Natural killer cell (primary cell): ENCODE results near the gene PPP6R1. TPM values are rescaled to one million over a fixed set of nuclear protein-coding genes. Genes with fewer than 3 reads are reported as not detected.

Source experiments
- ATAC-seq, 3 donors: fragments of 150-1000 bp in 2 of 3; fragments of 200-7000 bp in 1 of 3; cut with Tn5 transposase; 1 replicate in 1 of 3; 2 replicates in 2 of 3; pipeline ENCODE4 v1.10.0; 2021; ENCODE audit warnings: mild to moderate bottlenecking in 2 of 3, moderate library complexity in 2 of 3
- DNase-seq, 2 donors: peaks; one replicate each; pipeline versions ENCODE4 v3.0.0 to v3.0.0-alpha.2; 2013 to 2021; ENCODE audit warnings: mixed read lengths in 1 of 2
- H3K27ac ChIP-seq: one replicate; pipeline ENCODE4 v1.5.1; 2013; ENCODE audit warnings: mild to moderate bottlenecking, low read length
- H3K27me3 ChIP-seq: one replicate; pipeline ENCODE4 v1.6.1; 2013; ENCODE audit warnings: low read length; ENCODE audit not compliant: control insufficient read depth, insufficient read depth
- H3K36me3 ChIP-seq: one replicate; pipeline ENCODE4 v1.6.1; 2013; ENCODE audit warnings: low read length; ENCODE audit not compliant: control insufficient read depth, insufficient read depth
- H3K4me1 ChIP-seq: one replicate; pipeline ENCODE4 v1.6.1; 2013; ENCODE audit warnings: low read length; ENCODE audit not compliant: control insufficient read depth, insufficient read depth
- H3K4me3 ChIP-seq: one replicate; pipeline ENCODE4 v1.5.1; 2013; ENCODE audit warnings: low read length
- H3K9me3 ChIP-seq: one replicate; pipeline ENCODE4 v1.6.1; 2013; ENCODE audit warnings: low read length; ENCODE audit not compliant: control insufficient read depth, insufficient read depth
- H3K27ac Mint-ChIP-seq, 2 donors: one replicate each; pipeline ENCODE4 v1.8.0; 2022; ENCODE audit warnings: mild to moderate bottlenecking in 2 of 2, mixed read lengths in 2 of 2, moderate library complexity in 1 of 2
- H3K27me3 Mint-ChIP-seq, 2 donors: one replicate each; pipeline ENCODE4 v1.8.0; 2022; ENCODE audit warnings: low read depth in 2 of 2, mixed read lengths in 2 of 2
- H3K36me3 Mint-ChIP-seq: one replicate; pipeline ENCODE4 v1.8.0; 2022; ENCODE audit warnings: mixed read lengths
- H3K4me1 Mint-ChIP-seq, 2 donors: one replicate each; pipeline ENCODE4 v1.8.0; 2022; ENCODE audit warnings: mixed read lengths in 2 of 2
- H3K4me3 Mint-ChIP-seq: one replicate; pipeline ENCODE4 v1.8.0; 2022; ENCODE audit warnings: mild to moderate bottlenecking, moderate library complexity, mixed read lengths
- H3K9me3 Mint-ChIP-seq, 2 donors: one replicate each; pipeline ENCODE4 v1.8.0; 2022; ENCODE audit warnings: mixed read lengths in 2 of 2
- WGBS: methylation state at CpG from one replicate; pipeline ENCODE4 v1.1.7; 2013; ENCODE audit warnings: missing lambda C conversion rate; ENCODE audit not compliant: insufficient coverage; 5-methylcytosine and 5-hydroxymethylcytosine counted together
- intact Hi-C: fragments of 100-400 bp; cut with micrococcal nuclease; formaldehyde crosslinking; loops from one replicate; pipeline ENCODE4 v1.14.2; 2022
- total RNA-seq, 4 donors: library from RNA; stranded (reverse); fragments of 120-200 nt in 1 of 4; gene quantifications; one replicate each; pipeline versions ENCODE4 v1.2.3 to v1.2.4, GENCODE V29; 2013 to 2022
- TF ChIP-seq, protein P1 (sequence below): fragments of 200-600 bp; IDR thresholded peaks from one replicate; pipeline ENCODE4 v1.8.0; 2022; ENCODE audit warnings: antibody characterized with exemption

Gene PPP6R1
- total RNA-seq, 3 donors from 2014 or later (not counting 1 experiment from before 2014, with no cell fraction given) = 252 to 275 (median 260) TPM

DNA sequence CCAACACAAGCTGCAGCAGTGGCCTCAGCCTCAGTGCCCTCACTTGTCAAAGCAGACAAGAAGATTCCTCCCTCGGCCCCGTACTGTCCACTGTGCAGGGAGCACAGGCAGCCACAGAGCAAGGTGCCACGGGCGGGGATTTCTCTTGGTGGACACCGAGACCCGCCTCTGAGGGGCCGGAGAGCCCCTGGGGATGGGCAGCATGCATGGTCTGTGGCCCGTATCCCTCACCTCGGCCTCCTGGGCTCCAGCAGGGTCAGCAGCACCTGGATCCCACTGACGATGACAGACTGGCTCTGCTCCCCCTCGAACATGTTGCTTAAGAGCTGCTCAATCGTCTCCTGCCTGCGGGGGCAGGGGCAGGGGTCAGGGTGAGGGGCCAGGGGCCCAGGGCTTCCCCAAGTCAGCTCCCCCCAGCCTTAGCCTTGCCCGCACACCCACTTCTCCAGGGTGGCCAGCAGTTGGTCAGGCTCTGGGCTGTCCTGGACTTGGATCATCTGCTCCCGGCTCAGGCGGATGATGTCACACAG is 16.8 kb downstream of the PPP6R1 start:
- Histone ChIP-seq H3K4me3 (no peak overlapping the region), H3K27me3 (no peaks in the 10 kb centered on the region), H3K4me1 (peaks cover 5% of the 10 kb centered on the region), H3K27ac (no peak overlapping the region), H3K9me3 (no peaks in the 10 kb centered on the region), H3K36me3 (peaks cover 93% of the 10 kb centered on the region)
- no peaks in the 10 kb centered on the region for H3K9me3 Mint-ChIP-seq
- H3K27me3 Mint-ChIP-seq = no peaks in the 10 kb centered on the region
- DNase-seq = no peak
- H3K27ac Mint-ChIP-seq = no peak overlapping the region
- TF ChIP-seq, protein P1, sequence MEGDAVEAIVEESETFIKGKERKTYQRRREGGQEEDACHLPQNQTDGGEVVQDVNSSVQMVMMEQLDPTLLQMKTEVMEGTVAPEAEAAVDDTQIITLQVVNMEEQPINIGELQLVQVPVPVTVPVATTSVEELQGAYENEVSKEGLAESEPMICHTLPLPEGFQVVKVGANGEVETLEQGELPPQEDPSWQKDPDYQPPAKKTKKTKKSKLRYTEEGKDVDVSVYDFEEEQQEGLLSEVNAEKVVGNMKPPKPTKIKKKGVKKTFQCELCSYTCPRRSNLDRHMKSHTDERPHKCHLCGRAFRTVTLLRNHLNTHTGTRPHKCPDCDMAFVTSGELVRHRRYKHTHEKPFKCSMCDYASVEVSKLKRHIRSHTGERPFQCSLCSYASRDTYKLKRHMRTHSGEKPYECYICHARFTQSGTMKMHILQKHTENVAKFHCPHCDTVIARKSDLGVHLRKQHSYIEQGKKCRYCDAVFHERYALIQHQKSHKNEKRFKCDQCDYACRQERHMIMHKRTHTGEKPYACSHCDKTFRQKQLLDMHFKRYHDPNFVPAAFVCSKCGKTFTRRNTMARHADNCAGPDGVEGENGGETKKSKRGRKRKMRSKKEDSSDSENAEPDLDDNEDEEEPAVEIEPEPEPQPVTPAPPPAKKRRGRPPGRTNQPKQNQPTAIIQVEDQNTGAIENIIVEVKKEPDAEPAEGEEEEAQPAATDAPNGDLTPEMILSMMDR = no peak
- 93% methylated on average over 16 of the region's 16 CpGs for WGBS
- peaks cover 5 to 10% of the 10 kb centered on the region in 2 donors for H3K4me1 Mint-ChIP-seq
- no peak for ATAC-seq
- H3K36me3 Mint-ChIP-seq = peaks cover 7% of the 10 kb centered on the region
- H3K4me3 Mint-ChIP-seq = no peak overlapping the region
- intact Hi-C loops = no loop called here

DNA sequence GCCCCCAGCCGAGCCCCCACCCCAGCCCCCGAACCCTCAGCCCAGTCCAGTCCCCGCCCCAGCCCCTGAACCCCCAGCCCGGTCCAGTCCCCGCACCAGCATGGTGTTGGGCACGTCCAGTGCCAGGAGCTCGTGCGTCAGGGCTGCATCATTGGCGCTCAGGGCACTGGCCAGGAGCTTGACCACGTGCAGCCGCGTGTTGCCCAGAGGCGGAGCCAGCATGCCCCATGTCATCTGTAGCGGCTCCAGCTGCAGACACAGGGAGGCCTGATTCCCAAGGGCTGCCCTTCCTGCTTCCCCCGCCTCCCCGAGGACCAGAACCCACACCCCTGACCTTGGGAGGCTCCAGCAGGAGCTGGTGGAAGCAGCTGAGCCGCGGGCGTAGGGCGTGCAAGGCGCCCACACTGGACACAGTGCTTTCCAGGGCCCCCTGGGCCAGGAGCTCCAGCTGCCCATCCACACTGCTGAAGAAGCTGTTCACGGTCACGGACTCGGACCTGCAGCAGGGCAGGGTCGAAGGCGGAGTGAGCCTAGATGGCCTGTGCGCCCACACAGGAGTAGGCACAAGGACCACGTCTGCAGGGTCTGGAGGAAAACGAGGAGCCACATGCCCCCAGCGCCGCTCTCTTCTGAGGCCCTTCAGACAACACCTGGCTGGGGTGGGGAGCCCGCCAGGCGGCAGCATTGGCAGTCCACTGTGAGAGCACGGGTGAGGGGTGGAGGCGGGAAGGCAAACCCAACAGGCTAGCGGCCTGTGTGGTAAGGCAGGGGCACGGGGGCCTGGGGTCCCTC is 17.5 kb downstream of the PPP6R1 start:
- H3K9me3 ChIP-seq = no peaks in the 10 kb centered on the region

DNA sequence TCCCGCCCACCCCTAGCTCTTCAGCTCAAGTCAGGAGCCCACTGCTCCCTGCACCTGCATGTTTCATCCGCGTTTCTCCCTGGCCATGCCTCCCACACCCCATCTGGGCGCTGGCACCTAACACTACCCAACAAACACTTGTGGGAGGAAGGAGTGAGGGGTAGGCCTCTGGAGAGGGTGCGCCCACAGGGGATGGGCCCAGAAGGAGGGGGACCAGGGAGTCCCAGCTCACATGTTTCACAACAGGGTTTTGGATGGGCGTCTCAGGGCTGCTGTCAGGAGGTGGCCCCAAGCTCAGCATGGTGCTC is 18.1 kb downstream of the PPP6R1 start:
- intact Hi-C loops = no loop called here
- 94% methylated on average over 3 of the region's 6 CpGs for WGBS
- TF ChIP-seq, protein P1 = no peak

More for the DNA sequence above, 17.5 kb downstream of the PPP6R1 start:
- Mint-ChIP-seq H3K4me1 (peaks cover 5 to 15% of the 10 kb centered on the region in 2 donors), H3K27me3 (no peaks in the 10 kb centered on the region), H3K27ac (no peak overlapping the region), H3K9me3 (no peaks in the 10 kb centered on the region), H3K4me3 (no peak overlapping the region), H3K36me3 (peaks cover 7% of the 10 kb centered on the region)
- peaks cover 92% of the 10 kb centered on the region for H3K36me3 ChIP-seq
- H3K27me3 ChIP-seq = no peaks in the 10 kb centered on the region
- no peak overlapping the region for H3K4me3 ChIP-seq
- intact Hi-C loops = no loop called here
- H3K27ac ChIP-seq = no peak overlapping the region
- ATAC-seq (no peak), DNase-seq (no peak)
- 95% methylated on average over 37 of the region's 37 CpGs for WGBS
- TF ChIP-seq, protein P1 = no peak
- H3K4me1 ChIP-seq = no peaks in the 10 kb centered on the region

More for the DNA sequence above, 18.1 kb downstream of the PPP6R1 start:
- no peak overlapping the region for H3K27ac Mint-ChIP-seq
- ATAC-seq (no peak), DNase-seq (no peak)
- no peaks in the 10 kb centered on the region for H3K9me3 Mint-ChIP-seq
- H3K36me3 Mint-ChIP-seq = peaks cover 7% of the 10 kb centered on the region
- H3K4me3 Mint-ChIP-seq = no peak overlapping the region
- no peaks in the 10 kb centered on the region for H3K27me3 Mint-ChIP-seq
- no peaks in the 10 kb centered on the region for H3K9me3 ChIP-seq
- peaks cover 5 to 12% of the 10 kb centered on the region in 2 donors for H3K4me1 Mint-ChIP-seq
- no peak overlapping the region for H3K4me3 ChIP-seq
- peaks cover 94% of the 10 kb centered on the region for H3K36me3 ChIP-seq
- H3K27me3 ChIP-seq = no peaks in the 10 kb centered on the region
- no peaks in the 10 kb centered on the region for H3K4me1 ChIP-seq
- no peak overlapping the region for H3K27ac ChIP-seq
